H1 (cell line): ENCODE measurements around the gene INPP5F. TPM values are rescaled to one million over a fixed set of nuclear protein-coding genes. Genes with fewer than 3 reads are reported as not detected.

Experiments used
- CTCF ChIA-PET: fragments of 300-600 bp; sonication (Branson Sonifier 250); formaldehyde crosslinking; loops from one replicate; lab custom pipeline; 2021; ENCODE audit not compliant: partially characterized antibody; lab: Charles Lee
- POLR2A ChIA-PET: fragments of 300-600 bp; sonication (Branson Sonifier 250); formaldehyde crosslinking; loops from one replicate; lab custom pipeline; 2021; ENCODE audit warnings: inconsistent platforms; ENCODE audit not compliant: partially characterized antibody; lab: Charles Lee
- DNase-seq, 2 experiments: peaks; one replicate each; pipeline versions ENCODE4 v3.0.0 to v3.0.0-alpha.2; 2010 to 2022; ENCODE audit warnings: low spot score in 2 of 2, low read depth in 1 of 2, mixed read lengths in 1 of 2
- FAIRE-seq: peaks from 2 replicates; lab custom pipeline; 2011; peaks lifted over from hg19 to GRCh38; lab: Jason Lieb, UNC
- H2AFZ ChIP-seq: 2 replicates; pipeline ENCODE4 v1.8.1; 2012; ENCODE audit warnings: low read length, inconsistent platforms
- H2AK5ac ChIP-seq: 2 replicates; pipeline ENCODE4 v1.6.1; 2013; ENCODE audit warnings: low read depth, low read length
- H2BK120ac ChIP-seq: replicated peaks from 2 replicates; pipeline ENCODE3; 2013; ENCODE audit warnings: low read depth, low read length, inconsistent platforms
- H2BK12ac ChIP-seq: 2 replicates; pipeline ENCODE4 v1.6.1; 2013; ENCODE audit warnings: low read depth, low read length
- H2BK15ac ChIP-seq: 2 replicates; pipeline ENCODE4 v1.6.1; 2013; ENCODE audit warnings: low read length
- H2BK20ac ChIP-seq: 2 replicates; pipeline ENCODE4 v1.6.1; 2013; ENCODE audit warnings: low read length
- H2BK5ac ChIP-seq: 2 replicates; pipeline ENCODE4 v1.6.1; 2013; ENCODE audit warnings: low read depth, low read length
- H3K14ac ChIP-seq: 2 replicates; pipeline ENCODE4 v1.6.1; 2013; ENCODE audit warnings: inconsistent platforms; ENCODE audit not compliant: insufficient read length
- H3K18ac ChIP-seq: 2 replicates; pipeline ENCODE4 v1.6.1; 2013; ENCODE audit warnings: low read length; ENCODE audit errors: extremely low read depth
- H3K23ac ChIP-seq: 2 replicates; pipeline ENCODE4 v1.6.1; 2013; ENCODE audit warnings: inconsistent platforms; ENCODE audit not compliant: insufficient read length
- H3K23me2 ChIP-seq: 2 replicates; pipeline ENCODE4 v1.6.1; 2013; ENCODE audit warnings: low read depth, low read length
- H3K27ac ChIP-seq: 2 replicates; pipeline ENCODE4 v1.6.1; 2011; ENCODE audit warnings: low read depth, low read length, inconsistent platforms
- H3K27me3 ChIP-seq, 4 experiments: replicated peaks in 1 of 4; 1 replicate in 1 of 4; 2 replicates in 3 of 4; pipeline versions ENCODE4 v1.6.1 to v1.8.1; 2011 to 2013; ENCODE audit warnings: low read length in 3 of 4, mild to moderate bottlenecking in 3 of 4, inconsistent platforms in 2 of 4, mixed read lengths in 2 of 4, moderate library complexity in 1 of 4; ENCODE audit not compliant: control insufficient read depth in 3 of 4, insufficient read depth in 3 of 4; ENCODE audit errors: extremely low read depth in 1 of 4
- H3K36me3 ChIP-seq, 4 experiments: 2 replicates each; pipeline versions ENCODE4 v1.6.1 to v1.8.1; 2011 to 2013; ENCODE audit warnings: mild to moderate bottlenecking in 4 of 4, low read length in 3 of 4, moderate library complexity in 2 of 4, control low read depth in 1 of 4, inconsistent platforms in 1 of 4; ENCODE audit not compliant: insufficient read depth in 4 of 4, control insufficient read depth in 2 of 4
- H3K4ac ChIP-seq: replicated peaks from 2 replicates; pipeline ENCODE3; 2013; ENCODE audit warnings: low read length, low read depth, mixed read lengths, inconsistent platforms; ENCODE audit not compliant: insufficient read length
- H3K4me1 ChIP-seq, 4 experiments: replicated peaks in 1 of 4; 1 replicate in 1 of 4; 2 replicates in 3 of 4; pipeline versions ENCODE4 v1.6.1 to v1.8.1; 2011 to 2013; ENCODE audit warnings: low read length in 3 of 4, inconsistent platforms in 2 of 4, mixed read lengths in 1 of 4; ENCODE audit not compliant: insufficient read depth in 4 of 4, control insufficient read depth in 3 of 4
- H3K4me2 ChIP-seq, 2 experiments: 2 replicates each; pipeline versions ENCODE4 v1.6.1 to v1.8.1; 2011 to 2013; ENCODE audit warnings: low read depth in 2 of 2, low read length in 2 of 2, control low read depth in 1 of 2, inconsistent platforms in 1 of 2, mild to moderate bottlenecking in 1 of 2; ENCODE audit not compliant: insufficient read depth in 1 of 2
- H3K4me3 ChIP-seq, 4 experiments: fragments of 200-600, 300-600 bp in 1 of 4; sonication (generic), shearing (Covaris generic), sonication (Bioruptor Twin) in 1 of 4; 2 replicates each; pipeline versions ENCODE4 v1.5.1 to v1.8.1; 2011 to 2016; ENCODE audit warnings: low read length in 4 of 4, low read depth in 3 of 4, control low read depth in 2 of 4, inconsistent platforms in 2 of 4, mild to moderate bottlenecking in 2 of 4, mixed read lengths in 1 of 4, moderate library complexity in 1 of 4; ENCODE audit not compliant: insufficient read depth in 2 of 4; ENCODE audit errors: extremely low read depth in 1 of 4
- H3K56ac ChIP-seq: replicated peaks from 2 replicates; pipeline ENCODE3; 2013; ENCODE audit warnings: low read depth, mild to moderate bottlenecking, mixed read lengths, low read length, inconsistent platforms; ENCODE audit not compliant: insufficient read length
- H3K79me1 ChIP-seq: 2 replicates; pipeline ENCODE4 v1.6.1; 2013; ENCODE audit warnings: low read depth, low read length, control low read depth
- H3K79me2 ChIP-seq, 2 experiments: 2 replicates each; pipeline versions ENCODE4 v1.6.1 to v1.8.1; 2012 to 2013; ENCODE audit warnings: low read length in 2 of 2, mild to moderate bottlenecking in 2 of 2, inconsistent platforms in 1 of 2; ENCODE audit not compliant: insufficient read depth in 2 of 2, control insufficient read depth in 1 of 2
- H3K9ac ChIP-seq, 4 experiments: replicated peaks in 1 of 4; 1 replicate in 1 of 4; 2 replicates in 3 of 4; pipeline versions ENCODE4 v1.6.1 to v1.8.1; 2011 to 2013; ENCODE audit warnings: low read depth in 3 of 4, low read length in 3 of 4, control low read depth in 2 of 4, mild to moderate bottlenecking in 2 of 4, moderate library complexity in 2 of 4, inconsistent platforms in 1 of 4; ENCODE audit errors: extremely low read depth in 1 of 4
- H3K9me3 ChIP-seq, 2 experiments: 2 replicates each; pipeline versions ENCODE4 v1.6.1 to v1.8.1; 2012 to 2013; ENCODE audit warnings: mild to moderate bottlenecking in 2 of 2, moderate library complexity in 2 of 2, control low read depth in 1 of 2, inconsistent platforms in 1 of 2, low read depth in 1 of 2, low read length in 1 of 2, mixed read lengths in 1 of 2; ENCODE audit not compliant: insufficient read depth in 2 of 2
- H4K20me1 ChIP-seq, 2 experiments: replicated peaks in 1 of 2; 2 replicates each; pipeline versions ENCODE3 to v1.8.1; 2011 to 2013; ENCODE audit warnings: inconsistent platforms in 2 of 2, low read length in 2 of 2, mild to moderate bottlenecking in 1 of 2; ENCODE audit not compliant: insufficient read depth in 2 of 2, control insufficient read depth in 1 of 2
- H4K5ac ChIP-seq: 2 replicates; pipeline ENCODE4 v1.6.1; 2013; ENCODE audit warnings: low read length, low read depth, mixed read lengths, inconsistent platforms; ENCODE audit not compliant: insufficient read length
- H4K8ac ChIP-seq: 2 replicates; pipeline ENCODE4 v1.8.0; 2013; ENCODE audit warnings: mild to moderate bottlenecking, moderate library complexity, low read length, inconsistent platforms; ENCODE audit not compliant: insufficient read depth; ENCODE audit errors: extremely low read depth
- H4K91ac ChIP-seq: replicated peaks from 2 replicates; pipeline ENCODE3; 2013; ENCODE audit warnings: low read length, mixed read lengths, inconsistent platforms; ENCODE audit not compliant: insufficient read length
- CHD2 ChIP-seq: IDR thresholded peaks from 2 replicates; pipeline ENCODE4 v1.6.1; 2012; ENCODE audit warnings: low read length, improper control_type of control experiment
- GTF2F1 ChIP-seq: IDR thresholded peaks from 2 replicates; pipeline ENCODE4 v1.6.1; 2012; ENCODE audit warnings: low read depth, low read length, improper control_type of control experiment, borderline replicate concordance
- HDAC2 ChIP-seq, 2 experiments: fragments of 300-600 bp in 1 of 2; sonication (generic) in 1 of 2; IDR thresholded peaks; 2 replicates each; pipeline ENCODE4 v1.6.1; 2011 to 2012; ENCODE audit warnings: low read depth in 2 of 2, low read length in 2 of 2, mild to moderate bottlenecking in 2 of 2, moderate library complexity in 2 of 2, borderline replicate concordance in 1 of 2, inconsistent platforms in 1 of 2
- KDM1A ChIP-seq: fragments of 200-600, 300-600 bp; sonication (generic); IDR thresholded peaks from 2 replicates; pipeline ENCODE4 v1.7.1; 2016; ENCODE audit warnings: mild to moderate bottlenecking, low read length, borderline replicate concordance
- NANOG ChIP-seq: IDR thresholded peaks from 2 replicates; pipeline ENCODE4 v1.6.1; 2011; ENCODE audit warnings: low read length, low read depth, mild to moderate bottlenecking, inconsistent platforms; ENCODE audit not compliant: insufficient read depth, poor library complexity, severe bottlenecking
- RNF2 ChIP-seq: fragments of 200-900, 300-1000 bp; sonication (generic); IDR thresholded peaks from 2 replicates; pipeline ENCODE4 v1.7.1; 2016; ENCODE audit warnings: borderline replicate concordance, low read depth, mild to moderate bottlenecking, antibody characterized with exemption, low read length; ENCODE audit not compliant: poor library complexity, severe bottlenecking; ENCODE audit errors: missing control alignments
- RXRA ChIP-seq: IDR thresholded peaks from 2 replicates; pipeline ENCODE4 v1.6.1; 2011; ENCODE audit warnings: low read depth, mild to moderate bottlenecking, low read length, moderate library complexity; ENCODE audit not compliant: insufficient read depth
- SAP30 ChIP-seq: fragments of 300-600 bp; sonication (generic); IDR thresholded peaks from 2 replicates; pipeline ENCODE4 v1.7.1; 2012; ENCODE audit warnings: low read length, moderate library complexity, mild to moderate bottlenecking, inconsistent platforms; ENCODE audit not compliant: insufficient read depth, insufficient replicate concordance
- SP4 ChIP-seq: IDR thresholded peaks from 2 replicates; pipeline ENCODE4 v1.6.1; 2012; ENCODE audit warnings: low read length, inconsistent platforms
- SRF ChIP-seq: IDR thresholded peaks from 2 replicates; pipeline ENCODE4 v1.6.1; 2011; ENCODE audit warnings: mild to moderate bottlenecking, low read depth, low read length, moderate library complexity
- TBP ChIP-seq: IDR thresholded peaks from 2 replicates; pipeline ENCODE4 v1.6.1; 2011; ENCODE audit warnings: low read depth, low read length, improper control_type of control experiment
- WGBS, 2 experiments: shearing (Covaris generic) in 1 of 2; methylation state at CpG; one replicate each; pipeline versions ENCODE4 v1.1.6 to v1.1.7; 2013 to 2015; ENCODE audit warnings: low lambda C conversion rate in 2 of 2, mixed read lengths in 2 of 2, inconsistent platforms in 1 of 2, low coverage in 1 of 2, missing lambda C conversion rate in 1 of 2; ENCODE audit not compliant: insufficient replicate concordance in 2 of 2, insufficient coverage in 1 of 2, insufficient read length in 1 of 2; ENCODE audit errors: extremely low coverage in 1 of 2, missing lambda C conversion rate in 1 of 2; 5-methylcytosine and 5-hydroxymethylcytosine counted together
- polyA plus RNA-seq, 7 experiments: library from polyadenylated mRNA; depleted of rRNA in 3 of 7; stranded (reverse) in 5 of 7; unstranded in 2 of 7; fragments of >200 nt in 5 of 7; fragments of 200-250 nt in 2 of 7; gene quantifications; 1 replicate in 5 of 7; 2 replicates in 1 of 7; 4 replicates in 1 of 7; pipeline versions ENCODE4 v1.2.1 to v1.2.3, GENCODE V29; 2011 to 2013; ENCODE audit warnings: missing spikeins in 2 of 7, mixed read lengths in 2 of 7
- total RNA-seq: library from RNA; stranded (reverse); fragmentation: NEBNext Ultra II Directional; extraction: Animal tissue kit (Norgen Biotek cat#: 25700); gene quantifications from 2 replicates; pipeline ENCODE4 v1.2.1, GENCODE V29; 2021

Gene INPP5F
- total and polyA plus RNA-seq, 2 of the 8 experiments (the other 6 are each of a cell fraction or from before 2014, with no cell fraction given): 50.1 to 101 TPM

DNA sequence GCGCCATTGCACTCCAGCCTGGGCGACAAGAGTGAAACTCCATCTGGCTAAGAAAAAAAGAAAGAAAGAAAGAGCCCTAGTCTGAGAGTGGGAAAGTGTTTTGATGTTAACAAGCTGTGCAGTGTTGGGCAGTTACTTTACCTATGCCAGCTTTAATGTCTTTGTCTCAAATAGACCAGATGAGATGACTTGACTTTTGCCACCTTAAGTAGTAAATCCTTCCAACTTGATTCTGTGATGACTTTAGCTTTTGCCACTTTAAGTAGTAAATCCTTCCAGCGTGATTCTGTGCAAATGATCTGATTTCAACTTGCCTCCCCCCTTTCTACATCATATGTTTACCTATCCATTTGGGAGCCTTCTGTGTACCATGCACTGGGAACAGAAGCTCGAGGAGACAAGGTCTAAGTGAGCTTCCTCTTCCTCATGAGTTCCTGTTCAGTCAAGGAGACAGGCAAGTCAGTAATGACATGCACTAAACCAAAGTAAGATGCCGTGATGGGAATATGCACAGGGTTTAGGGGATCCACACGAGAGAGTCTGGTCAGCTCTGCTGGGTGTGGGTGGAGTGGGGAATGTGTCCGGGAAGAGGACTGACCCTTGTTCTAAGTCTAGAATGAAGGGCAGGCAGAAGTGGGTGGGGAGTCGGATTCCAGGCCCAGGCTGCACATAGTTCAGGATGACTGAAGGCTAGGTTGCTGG lies 17.2 kb downstream of the INPP5F start:
- 89% methylated on average over 8 of the region's 8 CpGs; no CpG with 5 or more reads in 1 of the 2 experiments for WGBS, 2 experiments
- Histone ChIP-seq H3K23ac (no peak overlapping the region), H3K14ac (no peak overlapping the region), H3K56ac (no peak overlapping the region), H3K23me2 (no peaks in the 10 kb centered on the region), H3K4me3 (no peak overlapping the region), H4K5ac (no peak overlapping the region), H2BK5ac (no peak overlapping the region), H4K20me1 (no peaks in the 10 kb centered on the region), H4K91ac (no peak overlapping the region), H3K79me1 (no peaks in the 10 kb centered on the region; the same call in 1 of the 2 replicates), H3K9ac (no peak overlapping the region), H2BK120ac (no peak overlapping the region), H2AK5ac (no peak overlapping the region; the same call in 1 of the 2 replicates), H3K36me3 (no peaks in the 10 kb centered on the region), H3K18ac (no peak overlapping the region), H3K4ac (no peak overlapping the region), H3K27me3 (no peaks in the 10 kb centered on the region), H2BK15ac (no peak overlapping the region), H3K27ac (no peak overlapping the region), H2BK12ac (no peak overlapping the region), H3K4me1 (peaks cover 0 to 7% (median 0%) of the 10 kb centered on the region in 4 experiments; a peak in 2 of 7 replicates), H4K8ac (no peak overlapping the region), H3K4me2 (no peak overlapping the region), H2AFZ (no peak overlapping the region), H2BK20ac (no peak overlapping the region), H3K9me3 (peaks cover 1 to 4% of the 10 kb centered on the region in 2 experiments; a peak in 1 of 4 replicates), H3K79me2 (peaks cover 0 to 26% of the 10 kb centered on the region in 2 experiments; a peak in 3 of 4 replicates)
- ChIA-PET POLR2A (interaction anchor here (0.8 to 0.9 kb wide), 5 partner anchors 10 to 85 kb away, joined by 3 to 4 read pairs (median 3); no protein-coding TSS in a partner anchor), CTCF (interaction anchor here (0.5 to 2.9 kb wide), 11 partner anchors 8 to 1477 kb away, joined by 3 to 32 read pairs (median 3); partner anchors contain the start of gene INPP5F)
- DNase-seq: peak in 1 of 2 experiments; percentile 40
- no peak for FAIRE-seq
- TF ChIP-seq NANOG: no peak
- TF ChIP-seq TBP: no peak
- no peak for TF ChIP-seq CHD2
- no peak for TF ChIP-seq KDM1A
- no peak for TF ChIP-seq RXRA
- TF ChIP-seq HDAC2 (IDR thresholded peaks at IDR 0.05; ENCODE audit: borderline replicate concordance in 1 of 2, low read depth in 2 of 2, low read length in 2 of 2): no peak
- no peak for TF ChIP-seq SAP30
- TF ChIP-seq SP4: no peak
- no peak for TF ChIP-seq RNF2
- TF ChIP-seq SRF: no peak
- no peak for TF ChIP-seq GTF2F1
